A549 (cell line): ENCODE results near the gene SRRM2. TPM values are rescaled to one million over a fixed set of nuclear protein-coding genes. Genes with fewer than 3 reads are reported as not detected.
A peak's percentile ranks its signal among the peaks of the same experiment; 100 is the strongest.

Experiments
- ATAC-seq, 2 experiments: fragments of 200-7000 bp in 1 of 2; fragments of >200 bp in 1 of 2; cut with Nextera tagmentation in 1 of 2; cut with Tn5 transposase in 1 of 2; 3 replicates each; pipeline versions ENCODE4 v1.8.0 to v1.9.1; 2018 to 2020; ENCODE audit warnings: mild to moderate bottlenecking in 1 of 2, moderate library complexity in 1 of 2
- CTCF ChIA-PET: fragments of 300-600 bp; sonication (Branson Sonifier 250); formaldehyde crosslinking; extraction: SDS; loops from one replicate; lab custom pipeline; 2021; ENCODE audit warnings: antibody characterized with exemption, inconsistent platforms; lab: Yijun Ruan, JAX
- POLR2A ChIA-PET: fragments of 350-600 bp; formaldehyde crosslinking; extraction: SDS; loops from one replicate; lab custom pipeline; 2021; ENCODE audit warnings: antibody characterized with exemption, inconsistent platforms; lab: Yijun Ruan, JAX
- DNase-seq, 2 experiments: peaks; one replicate each; pipeline versions ENCODE4 v3.0.0 to v3.0.0-alpha.2; 2011 to 2016; ENCODE audit warnings: low read depth in 1 of 2, low spot score in 1 of 2
- FAIRE-seq: peaks from 2 replicates; lab custom pipeline; 2011; peaks lifted over from hg19 to GRCh38; lab: Jason Lieb, UNC
- H3K27ac ChIP-seq, 2 experiments: fragments of >200 bp; sonication (Bioruptor Twin); formaldehyde crosslinking; 3 replicates each; pipeline ENCODE4 v1.5.1; 2016 to 2017
- H3K4me1 ChIP-seq: fragments of >200 bp; sonication (Bioruptor Twin); formaldehyde crosslinking; 3 replicates; pipeline ENCODE4 v1.6.1; 2016
- H3K4me2 ChIP-seq: fragments of >200 bp; sonication (Bioruptor Twin); formaldehyde crosslinking; 3 replicates; pipeline ENCODE4 v1.6.1; 2016
- H3K4me3 ChIP-seq: fragments of >200 bp; sonication (Bioruptor Twin); formaldehyde crosslinking; 3 replicates; pipeline ENCODE4 v1.5.1; 2016
- H3K9me3 ChIP-seq: fragments of >200 bp; sonication (Bioruptor Twin); formaldehyde crosslinking; 3 replicates; pipeline ENCODE4 v1.6.1; 2016
- BHLHE40 ChIP-seq: IDR thresholded peaks from 2 replicates; pipeline ENCODE4 v1.6.1; 2012; ENCODE audit warnings: low read depth, low read length, inconsistent platforms
- CBX2 ChIP-seq: fragments of 200-600 bp; sonication (generic); IDR thresholded peaks from 2 replicates; pipeline ENCODE4 v1.6.1; 2016; ENCODE audit warnings: low read depth, mild to moderate bottlenecking, borderline replicate concordance
- CEBPB ChIP-seq, 2 experiments: fragments of >200 bp in 1 of 2; sonication (Bioruptor Twin) in 1 of 2; formaldehyde crosslinking in 1 of 2; IDR thresholded peaks; 2 replicates each; pipeline ENCODE4 v1.6.1; 2012 to 2016
- CHD2 ChIP-seq: fragments of 150-350 bp; IDR thresholded peaks from 2 replicates; pipeline ENCODE4 v1.6.1; 2014; ENCODE audit warnings: low read length; ENCODE audit not compliant: partially characterized antibody
- CHD4 ChIP-seq: fragments of 200-600 bp; sonication (generic); IDR thresholded peaks from 2 replicates; pipeline ENCODE4 v1.6.1; 2016; ENCODE audit warnings: antibody characterized with exemption, mild to moderate bottlenecking, borderline replicate concordance
- E2F6 ChIP-seq: IDR thresholded peaks from 2 replicates; pipeline ENCODE4 v1.6.1; 2012; ENCODE audit warnings: low read depth, borderline replicate concordance
- EHF ChIP-seq: fragments of 250-450 bp; sonication (Bioruptor Pico); IDR thresholded peaks from 2 replicates; pipeline ENCODE4 v1.5.0; 2020; ENCODE audit warnings: mild to moderate bottlenecking
- EP300 ChIP-seq, 2 experiments: fragments of >200 bp; sonication (Bioruptor Twin); formaldehyde crosslinking; IDR thresholded peaks; 2 replicates in 1 of 2; 3 replicates in 1 of 2; pipeline ENCODE4 v1.6.1; 2016 to 2017
- FOSB ChIP-seq: fragments of 250-450 bp; sonication (Bioruptor Pico); IDR thresholded peaks from 2 replicates; pipeline ENCODE4 v1.5.0; 2020; ENCODE audit warnings: mild to moderate bottlenecking, moderate library complexity
- FOSL2 ChIP-seq, 2 experiments: fragments of 450-650 bp in 1 of 2; fragments of >200 bp in 1 of 2; sonication (Bioruptor Twin) in 1 of 2; formaldehyde crosslinking; IDR thresholded peaks; 2 replicates each; pipeline versions ENCODE4 v1.5.0 to v1.6.1; 2016 to 2020; ENCODE audit warnings: mild to moderate bottlenecking in 1 of 2, moderate library complexity in 1 of 2
- FOXS1 ChIP-seq: fragments of 250-450 bp; sonication (Bioruptor Pico); IDR thresholded peaks from 2 replicates; pipeline ENCODE4 v1.5.0; 2020; ENCODE audit warnings: mild to moderate bottlenecking, moderate library complexity
- HES2 ChIP-seq: fragments of >200 bp; sonication (Bioruptor Twin); formaldehyde crosslinking; IDR thresholded peaks from 2 replicates; pipeline ENCODE4 v1.6.1; 2016
- HEYL ChIP-seq: fragments of 250-450 bp; sonication (Bioruptor Pico); IDR thresholded peaks from 2 replicates; pipeline ENCODE4 v1.8.0; 2021; ENCODE audit warnings: mild to moderate bottlenecking, moderate library complexity
- HMGXB4 ChIP-seq: fragments of 250-450 bp; sonication (Bioruptor Pico); IDR thresholded peaks from 2 replicates; pipeline ENCODE4 v1.5.0; 2021; ENCODE audit warnings: mild to moderate bottlenecking, moderate library complexity, borderline replicate concordance
- HOXA7 ChIP-seq: fragments of 250-450 bp; sonication (Bioruptor Pico); IDR thresholded peaks from 2 replicates; pipeline ENCODE4 v1.5.0; 2020; ENCODE audit warnings: mild to moderate bottlenecking, moderate library complexity
- JUNB ChIP-seq: fragments of >200 bp; sonication (Bioruptor Twin); formaldehyde crosslinking; IDR thresholded peaks from 2 replicates; pipeline ENCODE4 v1.6.1; 2016
- MAX ChIP-seq: IDR thresholded peaks from 2 replicates; pipeline ENCODE4 v1.6.1; 2012
- MYC ChIP-seq: IDR thresholded peaks from 2 replicates; pipeline ENCODE4 v1.6.1; 2012; ENCODE audit warnings: mild to moderate bottlenecking, inconsistent platforms, low read length, improper control_type of control experiment, borderline replicate concordance
- NPAS2 ChIP-seq: fragments of 250-450 bp; sonication (Bioruptor Pico); IDR thresholded peaks from 2 replicates; pipeline ENCODE4 v1.8.0; 2022; ENCODE audit warnings: mild to moderate bottlenecking, moderate library complexity, borderline replicate concordance
- NR3C1 ChIP-seq: fragments of >200 bp; sonication (Bioruptor Twin); formaldehyde crosslinking; IDR thresholded peaks from 3 replicates; pipeline ENCODE4 v1.6.1; 2017
- PHF8 ChIP-seq: fragments of 200-600 bp; sonication (generic); IDR thresholded peaks from 2 replicates; pipeline ENCODE4 v1.6.1; 2016; ENCODE audit warnings: low read depth, mild to moderate bottlenecking, antibody characterized with exemption, moderate library complexity, borderline replicate concordance
- POLR2AphosphoS2 ChIP-seq: conservative IDR thresholded peaks from 2 replicates; pipeline ENCODE4 v1.6.1; 2012; ENCODE audit warnings: low read length, improper control_type of control experiment, inconsistent platforms
- RARB ChIP-seq: fragments of 250-450 bp; sonication (Bioruptor Pico); IDR thresholded peaks from 2 replicates; pipeline ENCODE4 v1.8.0; 2021; ENCODE audit warnings: mild to moderate bottlenecking, moderate library complexity
- RCOR1 ChIP-seq: fragments of 150-350 bp; IDR thresholded peaks from 2 replicates; pipeline ENCODE4 v1.6.1; 2014; ENCODE audit warnings: antibody characterized with exemption, low read length, low read depth
- RNF2 ChIP-seq: fragments of 200-600 bp; sonication (generic); IDR thresholded peaks from 2 replicates; pipeline ENCODE4 v1.6.1; 2016; ENCODE audit warnings: low read depth, mild to moderate bottlenecking, antibody characterized with exemption, moderate library complexity, borderline replicate concordance
- SREBF2 ChIP-seq: fragments of 450-650 bp; IDR thresholded peaks from 2 replicates; pipeline ENCODE4 v1.6.1; 2014; ENCODE audit warnings: mild to moderate bottlenecking, moderate library complexity
- TP53 ChIP-seq: fragments of 250-450 bp; sonication (Bioruptor Pico); IDR thresholded peaks from 2 replicates; pipeline ENCODE4 v1.5.0; 2021; ENCODE audit warnings: mild to moderate bottlenecking, moderate library complexity
- ZNF302 ChIP-seq: fragments of 250-450 bp; sonication (Bioruptor Pico); IDR thresholded peaks from 2 replicates; pipeline ENCODE4 v1.9.0; 2021; ENCODE audit warnings: inconsistent platforms, mild to moderate bottlenecking, moderate library complexity
- WGBS: methylation state at CpG from one replicate; pipeline ENCODE4 v1.1.6; 2017; ENCODE audit errors: missing lambda C conversion rate; 5-methylcytosine and 5-hydroxymethylcytosine counted together
- polyA plus RNA-seq, 4 experiments: library from polyadenylated mRNA; depleted of rRNA in 3 of 4; stranded (reverse); fragments of >200 nt; fragmentation: RNase III in 1 of 4; extraction: RNeasy Plus Mini Kit Qiagen cat#74134 plus additional on column Dnase treatment in 1 of 4; gene quantifications; 2 replicates in 3 of 4; 3 replicates in 1 of 4; pipeline ENCODE4 v1.2.3, GENCODE V29; 2011 to 2017
- TF ChIP-seq, protein P1 (sequence below): fragments of >200 bp; sonication (Bioruptor Twin); formaldehyde crosslinking; IDR thresholded peaks from 3 replicates; pipeline ENCODE4 v1.6.1; 2016

SRRM2 gene
- polyA plus RNA-seq, 2 of the 4 experiments (the other 2 are of a cell fraction), result 167 to 512 TPM

GRCh38 chr16:2719328-2720063 is 32.9 kb upstream of the SRRM2 start:
- Histone ChIP-seq H3K4me1 (peaks cover 28% of the 10 kb centered on the region; the same call in 2 of the 3 replicates), H3K4me2 (peak overlapping the region; percentile 85), H3K27ac (peak overlapping the region; percentile 94 to 99; a peak in 4 of 6 replicates), H3K9me3 (no peaks in the 10 kb centered on the region), H3K4me3 (no peak overlapping the region; the same call in 2 of the 3 replicates)
- TF ChIP-seq NR3C1, result no peak
- no peak for TF ChIP-seq MYC
- no peak for TF ChIP-seq CBX2
- no peak for TF ChIP-seq POLR2AphosphoS2
- TF ChIP-seq HES2, result no peak
- TF ChIP-seq ZNF302 (CRISPR knock-in tag), result no peak
- no peak for TF ChIP-seq BHLHE40
- no peak for TF ChIP-seq PHF8
- TF ChIP-seq HOXA7 (CRISPR knock-in tag), result no peak
- no peak for TF ChIP-seq MAX
- TF ChIP-seq RNF2, result no peak
- no peak for TF ChIP-seq FOSL2 (IDR thresholded peaks at IDR 0.05)
- no peak for TF ChIP-seq FOSL2 (CRISPR knock-in tag; IDR thresholded peaks at IDR 0.05)
- no peak for TF ChIP-seq NPAS2 (CRISPR knock-in tag)
- TF ChIP-seq HMGXB4, result no peak
- ATAC-seq, result no peak
- 75% methylated on average over 15 of the region's 16 CpGs for WGBS
- CTCF ChIA-PET, result interaction anchor here (0.6 to 1.0 kb wide), 3 partner anchors 20 to 1066 kb away, joined by 3 to 4 read pairs (median 4); no protein-coding TSS in a partner anchor
- no peak for FAIRE-seq
- POLR2A ChIA-PET, result interaction anchor here (1.0 to 1.1 kb wide), 2 partner anchors 33 to 37 kb away, joined by 3 to 6 read pairs; partner anchors contain the start of genes KCTD5 and SRRM2
- no peak for DNase-seq

- Histone ChIP-seq H3K4me2 (peak within 1 kb of the TSS; percentile 85), H3K4me1 (peaks cover 28% of the 10 kb centered on the region; the same call in 2 of the 3 replicates), H3K27ac (peak within 1 kb of the TSS; percentile 94 to 99), H3K4me3 (peak within 1 kb of the TSS; percentile 88), H3K9me3 (no peaks in the 10 kb centered on the region)
- 93% methylated on average over 21 of the region's 26 CpGs for WGBS
- no peak for FAIRE-seq
- TF ChIP-seq RCOR1 (no peak), RNF2 (no peak), JUNB (no peak), TP53 (CRISPR knock-in tag) (no peak), MAX (no peak), ZNF302 (CRISPR knock-in tag) (no peak), FOXS1 (CRISPR knock-in tag) (no peak), HEYL (CRISPR knock-in tag) (no peak), E2F6 (no peak), CHD4 (no peak), FOSL2 (IDR thresholded peaks at IDR 0.05) (no peak), FOSL2 (CRISPR knock-in tag; IDR thresholded peaks at IDR 0.05) (no peak), CHD2 (no peak), RARB (CRISPR knock-in tag) (no peak), SREBF2 (no peak), EHF (CRISPR knock-in tag) (no peak), EP300 (IDR thresholded peaks at IDR 0.05) (no peak), FOSB (no peak), CEBPB (IDR thresholded peaks at IDR 0.05) (no peak)
- TF ChIP-seq, protein P1, sequence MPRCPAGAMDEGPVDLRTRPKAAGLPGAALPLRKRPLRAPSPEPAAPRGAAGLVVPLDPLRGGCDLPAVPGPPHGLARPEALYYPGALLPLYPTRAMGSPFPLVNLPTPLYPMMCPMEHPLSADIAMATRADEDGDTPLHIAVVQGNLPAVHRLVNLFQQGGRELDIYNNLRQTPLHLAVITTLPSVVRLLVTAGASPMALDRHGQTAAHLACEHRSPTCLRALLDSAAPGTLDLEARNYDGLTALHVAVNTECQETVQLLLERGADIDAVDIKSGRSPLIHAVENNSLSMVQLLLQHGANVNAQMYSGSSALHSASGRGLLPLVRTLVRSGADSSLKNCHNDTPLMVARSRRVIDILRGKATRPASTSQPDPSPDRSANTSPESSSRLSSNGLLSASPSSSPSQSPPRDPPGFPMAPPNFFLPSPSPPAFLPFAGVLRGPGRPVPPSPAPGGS, result no peak
- ChIA-PET POLR2A (interaction anchor here (1.0 to 1.1 kb wide), 2 partner anchors 32 to 38 kb away, joined by 3 to 6 read pairs; partner anchors contain the start of genes KCTD5 and SRRM2), CTCF (interaction anchor here (0.6 to 0.9 kb wide), 3 partner anchors 21 to 1066 kb away, joined by 3 to 4 read pairs (median 3); no protein-coding TSS in a partner anchor)
- no peak for ATAC-seq
- no peak for DNase-seq
Observed at GRCh38 chr16:2720064-2720457, 32.4 kb upstream of the SRRM2 start, which contains the start of gene PRSS27. Gene PRSS27 (minus strand): TSS chr16:2720224. CDS start chr16:2720160, 64 bp downstream.
